ENCODE measurements around the gene SPTBN1. TPM values are rescaled to one million over a fixed set of nuclear protein-coding genes. Genes with fewer than 3 reads are reported as not detected.

Gene SPTBN1
- total and polyA plus RNA-seq, 2 donors (not counting 3 experiments of a cell fraction or from before 2014, with no cell fraction given) = 63.3 to 320 TPM

DNA sequence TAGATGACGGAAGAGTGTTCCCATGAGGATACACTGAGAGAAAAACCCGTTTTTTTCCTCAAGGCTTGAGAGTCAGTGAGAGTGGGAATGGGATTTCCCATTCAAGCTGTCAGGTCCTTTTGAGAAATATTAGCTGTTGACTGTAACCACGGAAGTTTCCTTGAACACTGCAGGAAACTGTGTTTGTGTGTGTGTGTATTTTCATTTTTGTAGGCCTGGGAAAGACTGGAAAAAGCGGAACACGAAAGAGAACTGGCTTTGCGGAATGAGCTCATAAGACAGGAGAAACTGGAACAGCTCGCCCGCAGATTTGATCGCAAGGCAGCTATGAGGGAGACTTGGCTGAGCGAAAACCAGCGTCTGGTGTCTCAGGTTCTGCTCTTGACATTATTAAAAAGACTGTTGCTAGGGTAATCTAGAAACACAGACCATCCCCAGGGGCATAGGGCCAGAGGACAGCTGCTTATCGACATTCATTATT is 168.5 kb downstream of the SPTBN1 start:
- Histone ChIP-seq H3K4me2 (ENCODE audit: insufficient read depth, low read length) (no peak overlapping the region), H3K9ac (replicated peaks; ENCODE audit: extremely low read depth, insufficient read depth, low read length) (no peak overlapping the region), H3K4me1 (ENCODE audit: control insufficient read depth, extremely low read depth, insufficient read depth, low read length) (no peaks in the 10 kb centered on the region), H3K9me3 (replicated peaks; ENCODE audit: control insufficient read depth, insufficient read depth, low read length) (no peaks in the 10 kb centered on the region), H4K20me1 (replicated peaks; ENCODE audit: control insufficient read depth, extremely low read depth, insufficient read depth, low read length) (no peaks in the 10 kb centered on the region), H2AFZ (ENCODE audit: low read depth, low read length) (no peak overlapping the region), H3K9me1 (replicated peaks; ENCODE audit: control insufficient read depth, extremely low read depth, insufficient read depth, low read length) (no peaks in the 10 kb centered on the region), H3K36me3 (ENCODE audit: control insufficient read depth in 2 of 2, extremely low read depth in 1 of 2, insufficient read depth in 2 of 2, low read length in 2 of 2) (peaks cover 49 to 66% of the 10 kb centered on the region in 2 experiments), H3K27ac (ENCODE audit: insufficient read depth, low read depth, low read length) (no peak overlapping the region), H3K27me3 (ENCODE audit: control insufficient read depth in 2 of 2, insufficient read depth in 2 of 2, low read length in 2 of 2) (no peaks in the 10 kb centered on the region), H3K79me2 (ENCODE audit: control insufficient read depth, insufficient read depth, low read length) (peaks cover 9% of the 10 kb centered on the region), H3K4me3 (replicated peaks in 1 of 3; ENCODE audit: insufficient read depth in 1 of 3, low read depth in 1 of 3, low read length in 3 of 3) (no peak overlapping the region)
- FAIRE-seq = peak; percentile 40
- POLR2A ChIA-PET = no interaction called here
- dilution Hi-C loops (cut with MboI; ENCODE audit: extremely low pct_ligation_motif_present, low sequenced_read_pairs) = no loop called here
- no peak for DNase-seq (ENCODE audit: low read depth, low spot score)
- intact Hi-C loops (cut with micrococcal nuclease) = no loop called here
- TF ChIP-seq POLR2AphosphoS5 (IDR thresholded peaks at IDR 0.05; ENCODE audit: insufficient read depth, low read depth, low read length) (no peak), GATA2 (IDR thresholded peaks at IDR 0.05; ENCODE audit: insufficient read depth, insufficient read length, low read depth, low read length) (no peak), MYC (IDR thresholded peaks at IDR 0.05; ENCODE audit: low read depth, low read length) (no peak), JUN (IDR thresholded peaks at IDR 0.05; ENCODE audit: borderline replicate concordance, insufficient read depth, insufficient read length, low read depth) (no peak), EZH2 (IDR thresholded peaks at IDR 0.05; ENCODE audit: borderline replicate concordance, low read depth, low read length, severe bottlenecking) (no peak), FOS (IDR thresholded peaks at IDR 0.05; ENCODE audit: borderline replicate concordance, insufficient read depth, low read length) (no peak), POLR2A (IDR thresholded peaks at IDR 0.05; ENCODE audit: low read depth, low read length) (no peak)
- TF ChIP-seq, protein P1, sequence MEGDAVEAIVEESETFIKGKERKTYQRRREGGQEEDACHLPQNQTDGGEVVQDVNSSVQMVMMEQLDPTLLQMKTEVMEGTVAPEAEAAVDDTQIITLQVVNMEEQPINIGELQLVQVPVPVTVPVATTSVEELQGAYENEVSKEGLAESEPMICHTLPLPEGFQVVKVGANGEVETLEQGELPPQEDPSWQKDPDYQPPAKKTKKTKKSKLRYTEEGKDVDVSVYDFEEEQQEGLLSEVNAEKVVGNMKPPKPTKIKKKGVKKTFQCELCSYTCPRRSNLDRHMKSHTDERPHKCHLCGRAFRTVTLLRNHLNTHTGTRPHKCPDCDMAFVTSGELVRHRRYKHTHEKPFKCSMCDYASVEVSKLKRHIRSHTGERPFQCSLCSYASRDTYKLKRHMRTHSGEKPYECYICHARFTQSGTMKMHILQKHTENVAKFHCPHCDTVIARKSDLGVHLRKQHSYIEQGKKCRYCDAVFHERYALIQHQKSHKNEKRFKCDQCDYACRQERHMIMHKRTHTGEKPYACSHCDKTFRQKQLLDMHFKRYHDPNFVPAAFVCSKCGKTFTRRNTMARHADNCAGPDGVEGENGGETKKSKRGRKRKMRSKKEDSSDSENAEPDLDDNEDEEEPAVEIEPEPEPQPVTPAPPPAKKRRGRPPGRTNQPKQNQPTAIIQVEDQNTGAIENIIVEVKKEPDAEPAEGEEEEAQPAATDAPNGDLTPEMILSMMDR (IDR thresholded peaks at IDR 0.05; ENCODE audit: extremely low read depth in 1 of 2, insufficient read depth in 1 of 2, low read depth in 1 of 2, low read length in 2 of 2) = no peak
- TF ChIP-seq, protein P2, sequence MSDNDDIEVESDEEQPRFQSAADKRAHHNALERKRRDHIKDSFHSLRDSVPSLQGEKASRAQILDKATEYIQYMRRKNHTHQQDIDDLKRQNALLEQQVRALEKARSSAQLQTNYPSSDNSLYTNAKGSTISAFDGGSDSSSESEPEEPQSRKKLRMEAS (IDR thresholded peaks at IDR 0.05; ENCODE audit: insufficient read depth, insufficient read length) = no peak
- BruUV-seq (replicated peaks) = no TSS peak
- CTCF ChIA-PET = interaction anchor here (0.9 to 2.4 kb wide), 6 partner anchors 10 to 80 kb away, joined by 3 to 10 read pairs (median 4); no protein-coding TSS in a partner anchor
